Stomach (tissue), 9 donors: ENCODE measurements around the gene RAB3C. TPM values are rescaled to one million over a fixed set of nuclear protein-coding genes. Genes with fewer than 3 reads are reported as not detected.

ENCODE experiments used
- DNase-seq, 2 donors: peaks; one replicate each; pipeline versions ENCODE4 v3.0.0 to v3.0.0-alpha.2; 2013 to 2019
- H3K27ac ChIP-seq, 5 donors: fragments of 200-600 bp in 4 of 5; sonication (generic) in 4 of 5; one replicate each; pipeline ENCODE4 v1.5.1; 2013 to 2019; ENCODE audit warnings: mild to moderate bottlenecking in 1 of 5, moderate library complexity in 1 of 5
- H3K27me3 ChIP-seq, 3 donors: fragments of 200-600 bp; sonication (generic); one replicate each; pipeline ENCODE4 v1.5.1; 2017 to 2019; ENCODE audit warnings: mixed run types in 1 of 3
- H3K36me3 ChIP-seq, 4 donors: fragments of 200-600 bp; sonication (generic); 1 replicate in 3 of 4; 2 replicates in 1 of 4; pipeline ENCODE4 v1.5.1; 2016 to 2019
- H3K4me1 ChIP-seq, 4 donors: fragments of 200-600 bp; sonication (generic); one replicate each; pipeline ENCODE4 v1.5.1; 2016 to 2019
- H3K4me3 ChIP-seq, 4 donors: fragments of 200-600 bp; sonication (generic) in 3 of 4; one replicate each; pipeline ENCODE4 v1.5.1; 2016 to 2019; ENCODE audit warnings: mild to moderate bottlenecking in 1 of 4
- H3K9me3 ChIP-seq, 4 donors: fragments of 200-600 bp; sonication (generic); one replicate each; pipeline ENCODE4 v1.5.1; 2016 to 2019
- EP300 ChIP-seq: sonication (generic); formaldehyde crosslinking; IDR thresholded peaks from one replicate; pipeline ENCODE4 v1.6.1; 2017; ENCODE audit warnings: antibody characterized with exemption
- POLR2A ChIP-seq, 4 donors: fragments of 450-650 bp; IDR thresholded peaks; one replicate each; pipeline ENCODE4 v1.6.1; 2016; ENCODE audit warnings: antibody characterized with exemption in 4 of 4, control low read depth in 2 of 4, mild to moderate bottlenecking in 1 of 4, moderate library complexity in 1 of 4
- POLR2AphosphoS5 ChIP-seq, 3 donors: sonication (generic); formaldehyde crosslinking; IDR thresholded peaks; one replicate each; pipeline ENCODE4 v1.6.1; 2016; ENCODE audit warnings: antibody characterized with exemption in 3 of 3
- WGBS, 5 donors: extraction: QIAGEN DNeasy Blood & Tissue Kit in 3 of 5; methylation state at CpG; one replicate each; pipeline versions ENCODE4 v1.1.5 to v1.1.7; 2013 to 2018; 5-methylcytosine and 5-hydroxymethylcytosine counted together
- intact Hi-C: fragments of 100-400 bp; cut with DNase I; formaldehyde crosslinking; loops from one replicate; pipeline ENCODE4 v1.15.1; 2023; ENCODE audit warnings: low total_unique reads
- polyA plus RNA-seq, 3 donors: library from polyadenylated mRNA; stranded (reverse); fragments of 200-250 nt; gene quantifications; one replicate each; pipeline ENCODE4 v1.2.3, GENCODE V29; 2013
- total RNA-seq, 5 donors: library from RNA; depleted of rRNA; stranded (reverse); fragments of >200 nt; gene quantifications; one replicate each; pipeline versions ENCODE4 v1.1.0 to v1.2.3, GENCODE V29; 2014 to 2016
- TF ChIP-seq, protein P1 (sequence below), 7 experiments: fragments of 450-650 bp in 4 of 7; fragments of 200-600 bp in 3 of 7; sonication (generic) in 3 of 7; IDR thresholded peaks; one replicate each; pipeline ENCODE4 v1.5.1; 2016 to 2019; ENCODE audit warnings: antibody characterized with exemption in 7 of 7, control low read depth in 2 of 7, mild to moderate bottlenecking in 1 of 7
- donor health status: healthy with polysubstance abuse.
- donor health status: Bipolar disorder and iron deficiency.
- donor health status: healthy.

Gene RAB3C
- total and polyA plus RNA-seq, 8 donors, result 0.31 to 7.9 (median 2.2) TPM; not detected in 3

DNA sequence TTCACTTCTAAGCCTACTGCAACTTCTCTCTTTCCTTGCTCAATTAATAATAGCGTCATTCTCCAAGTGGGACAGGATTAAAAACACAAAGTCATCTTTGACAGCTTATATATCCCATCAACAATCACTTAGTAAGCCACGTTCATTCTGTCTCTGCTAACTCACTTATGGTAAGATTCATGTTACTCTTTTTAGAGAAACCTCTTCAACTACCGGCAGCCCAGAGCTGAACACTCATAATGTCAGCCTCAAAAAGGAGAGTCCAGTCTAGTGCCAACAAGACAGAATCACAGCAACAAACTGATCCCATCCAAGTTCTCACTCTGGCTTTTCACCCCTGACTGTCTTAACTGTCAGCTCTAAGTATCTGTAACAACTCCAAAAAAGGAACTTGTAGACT, 196.0 kb downstream of the RAB3C start:
- no peak overlapping the region for H3K4me3 ChIP-seq
- H3K27ac ChIP-seq, result no peak overlapping the region
- no peak for TF ChIP-seq POLR2AphosphoS5 (IDR thresholded peaks at IDR 0.05)
- H3K9me3 ChIP-seq, result no peaks in the 10 kb centered on the region
- H3K36me3 ChIP-seq, result no peaks in the 10 kb centered on the region
- intact Hi-C loops, result no loop called here
- WGBS, 5 donors, result 84 to 95% (median 90%) methylated on average over 3 of the region's 3 CpGs
- peaks cover 0 to 5% (median 2%) of the 10 kb centered on the region in 4 donors for H3K4me1 ChIP-seq
- H3K27me3 ChIP-seq, result no peaks in the 10 kb centered on the region
- no peak for DNase-seq

DNA sequence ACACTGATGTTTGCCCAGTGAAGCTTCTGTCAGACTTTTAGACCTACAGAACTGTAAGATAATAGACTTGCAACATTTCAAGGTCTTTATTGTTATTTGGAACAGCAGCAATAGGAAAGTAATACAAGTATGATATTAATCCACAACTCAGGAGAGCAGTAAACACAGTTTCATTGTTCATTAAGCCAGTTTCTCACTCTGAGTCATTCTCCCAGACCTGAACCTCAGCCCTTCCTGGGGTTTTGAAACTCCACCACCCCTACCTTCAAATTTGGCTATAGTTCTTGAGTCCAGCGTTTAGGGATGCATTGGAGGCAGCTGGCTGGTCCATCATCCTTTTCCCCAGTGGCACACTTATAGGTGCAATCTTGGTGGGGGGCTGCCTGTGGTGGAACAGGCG, 203.2 kb downstream of the RAB3C start:
- Histone ChIP-seq H3K27ac (no peak overlapping the region), H3K36me3 (no peaks in the 10 kb centered on the region), H3K9me3 (no peaks in the 10 kb centered on the region), H3K4me1 (no peaks in the 10 kb centered on the region), H3K27me3 (no peaks in the 10 kb centered on the region), H3K4me3 (no peak overlapping the region)
- no peak for TF ChIP-seq EP300
- no peak for TF ChIP-seq POLR2AphosphoS5 (IDR thresholded peaks at IDR 0.05)
- no peak for TF ChIP-seq POLR2A (IDR thresholded peaks at IDR 0.05)
- TF ChIP-seq, protein P1, sequence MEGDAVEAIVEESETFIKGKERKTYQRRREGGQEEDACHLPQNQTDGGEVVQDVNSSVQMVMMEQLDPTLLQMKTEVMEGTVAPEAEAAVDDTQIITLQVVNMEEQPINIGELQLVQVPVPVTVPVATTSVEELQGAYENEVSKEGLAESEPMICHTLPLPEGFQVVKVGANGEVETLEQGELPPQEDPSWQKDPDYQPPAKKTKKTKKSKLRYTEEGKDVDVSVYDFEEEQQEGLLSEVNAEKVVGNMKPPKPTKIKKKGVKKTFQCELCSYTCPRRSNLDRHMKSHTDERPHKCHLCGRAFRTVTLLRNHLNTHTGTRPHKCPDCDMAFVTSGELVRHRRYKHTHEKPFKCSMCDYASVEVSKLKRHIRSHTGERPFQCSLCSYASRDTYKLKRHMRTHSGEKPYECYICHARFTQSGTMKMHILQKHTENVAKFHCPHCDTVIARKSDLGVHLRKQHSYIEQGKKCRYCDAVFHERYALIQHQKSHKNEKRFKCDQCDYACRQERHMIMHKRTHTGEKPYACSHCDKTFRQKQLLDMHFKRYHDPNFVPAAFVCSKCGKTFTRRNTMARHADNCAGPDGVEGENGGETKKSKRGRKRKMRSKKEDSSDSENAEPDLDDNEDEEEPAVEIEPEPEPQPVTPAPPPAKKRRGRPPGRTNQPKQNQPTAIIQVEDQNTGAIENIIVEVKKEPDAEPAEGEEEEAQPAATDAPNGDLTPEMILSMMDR (IDR thresholded peaks at IDR 0.05), result no peak
- WGBS, 5 donors, result 74 to 94% (median 81%) methylated on average over 2 of the region's 2 CpGs
- DNase-seq, result no peak
- intact Hi-C loops, result no loop called here

DNA sequence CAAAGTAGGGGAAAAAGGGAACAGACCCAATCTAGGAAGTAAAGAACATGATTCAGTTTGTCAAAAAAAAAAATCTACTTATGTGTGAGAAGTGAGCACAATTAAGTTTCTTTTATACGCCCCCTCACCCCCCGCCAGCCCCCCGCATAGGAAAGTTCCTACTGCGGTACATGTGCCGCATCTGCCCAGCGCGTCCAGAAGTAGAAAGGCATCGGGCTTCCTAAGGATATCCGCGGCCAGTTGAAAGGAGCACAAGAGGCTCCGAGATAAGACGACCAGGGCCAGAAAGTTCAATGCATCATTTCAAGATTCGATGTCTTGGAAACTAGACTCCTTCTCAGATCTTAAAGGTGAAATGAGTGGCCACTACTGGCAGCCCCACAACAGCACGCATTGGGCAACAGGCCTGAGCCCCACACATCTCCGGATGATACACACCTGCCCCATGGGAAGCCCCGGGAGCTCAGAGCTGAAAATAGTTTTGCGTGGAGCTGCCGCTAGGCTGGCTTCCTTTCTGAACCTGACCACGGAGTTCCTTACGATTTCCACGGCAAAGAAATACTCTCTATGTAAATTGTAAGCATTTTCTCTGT, 203.9 kb downstream of the RAB3C start:
- intact Hi-C loops, result no loop called here
- TF ChIP-seq, protein P1 (IDR thresholded peaks at IDR 0.05), result no peak
- TF ChIP-seq POLR2AphosphoS5 (IDR thresholded peaks at IDR 0.05) (no peak), POLR2A (IDR thresholded peaks at IDR 0.05) (no peak), EP300 (no peak)
- H3K4me1 ChIP-seq, result no peaks in the 10 kb centered on the region
- no peak for DNase-seq
- 84 to 92% (median 89%) methylated on average over 21 of the region's 21 CpGs for WGBS, 5 donors
- no peaks in the 10 kb centered on the region for H3K36me3 ChIP-seq
- no peak overlapping the region for H3K27ac ChIP-seq
- H3K4me3 ChIP-seq, result no peak overlapping the region
- H3K9me3 ChIP-seq, result no peaks in the 10 kb centered on the region
- no peaks in the 10 kb centered on the region for H3K27me3 ChIP-seq

DNA sequence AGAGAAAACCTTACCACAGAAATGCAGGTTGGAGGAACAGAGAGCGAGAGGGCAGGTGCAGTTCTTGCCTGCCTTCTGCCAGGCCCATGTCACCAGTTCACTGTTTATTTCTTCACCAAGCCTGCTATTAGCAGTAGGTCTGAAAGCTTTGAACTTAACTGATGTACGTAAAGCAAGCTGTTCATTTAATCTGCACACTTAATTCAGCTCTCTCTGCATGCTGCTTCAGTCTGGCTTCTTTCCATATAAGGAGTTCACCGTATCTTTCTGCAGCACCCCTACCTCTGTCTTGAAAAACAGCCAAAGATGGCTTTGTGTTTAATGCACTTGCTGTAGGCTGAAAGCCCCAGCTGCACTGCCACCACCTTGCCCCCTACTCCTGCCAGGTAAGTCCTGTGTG, 205.1 kb downstream of the RAB3C start:
- Histone ChIP-seq H3K27me3 (no peaks in the 10 kb centered on the region), H3K4me3 (no peak overlapping the region), H3K4me1 (no peaks in the 10 kb centered on the region), H3K9me3 (no peaks in the 10 kb centered on the region), H3K36me3 (no peaks in the 10 kb centered on the region), H3K27ac (no peak overlapping the region)
- DNase-seq, result peak in 1 of 2 donors; percentile 52
- intact Hi-C loops, result no loop called here
- 20 to 37% (median 26%) methylated on average over 3 of the region's 3 CpGs for WGBS, 5 donors
- TF ChIP-seq POLR2AphosphoS5 (IDR thresholded peaks at IDR 0.05), result no peak
- TF ChIP-seq, protein P1 (IDR thresholded peaks at IDR 0.05), result no peak
- TF ChIP-seq POLR2A (IDR thresholded peaks at IDR 0.05), result no peak
- TF ChIP-seq EP300, result no peak

DNA sequence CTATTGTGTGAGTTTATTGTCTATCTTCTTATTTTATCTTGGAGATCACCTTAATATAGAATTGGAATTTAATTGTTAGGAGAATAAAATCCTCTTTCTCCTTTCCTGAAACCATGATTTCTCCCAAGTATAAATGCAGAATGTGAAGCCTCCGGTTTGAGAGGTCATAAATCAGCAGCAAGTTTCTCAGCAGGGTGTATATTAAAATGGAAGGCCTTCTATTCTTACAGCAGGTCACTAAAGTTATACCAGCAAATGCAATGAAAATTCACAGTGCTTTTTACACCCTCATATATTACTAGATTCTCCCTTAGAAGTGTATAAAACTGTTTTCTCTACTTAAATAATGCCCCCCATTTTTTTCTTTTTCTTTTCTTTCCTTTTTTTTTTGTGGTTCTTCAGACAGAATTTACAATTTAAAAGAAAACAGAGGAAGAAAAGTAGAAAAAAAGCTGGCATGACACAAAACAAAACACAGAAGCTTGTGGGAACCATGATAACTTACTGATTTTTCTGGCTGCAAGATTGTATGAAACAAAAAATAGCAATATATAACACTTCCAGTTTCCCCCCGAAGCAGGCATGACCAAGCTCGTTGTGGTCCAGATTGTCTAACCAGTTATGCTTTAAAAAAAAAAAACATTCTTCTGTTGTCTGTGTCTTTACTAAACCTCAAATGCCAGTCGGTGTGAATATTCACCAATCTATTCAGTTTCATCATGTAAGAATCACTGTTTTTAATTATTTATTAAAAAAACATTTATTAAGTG, 211.2 kb downstream of the RAB3C start:
- no peak overlapping the region for H3K27ac ChIP-seq
- TF ChIP-seq POLR2AphosphoS5 (IDR thresholded peaks at IDR 0.05), result no peak
- TF ChIP-seq EP300, result no peak
- TF ChIP-seq, protein P1 (IDR thresholded peaks at IDR 0.05), result no peak
- no peak for TF ChIP-seq POLR2A (IDR thresholded peaks at IDR 0.05)
- no peaks in the 10 kb centered on the region for H3K27me3 ChIP-seq
- intact Hi-C loops, result no loop called here
- WGBS, 5 donors, result 58 to 64% (median 59%) methylated on average over 4 of the region's 4 CpGs
- H3K4me1 ChIP-seq, result no peaks in the 10 kb centered on the region
- no peak for DNase-seq
- no peaks in the 10 kb centered on the region for H3K36me3 ChIP-seq
- no peaks in the 10 kb centered on the region for H3K9me3 ChIP-seq
- H3K4me3 ChIP-seq, result no peak overlapping the region
